SJSA1 (cell line): ENCODE measurements around the gene NKX1-1. TPM values are rescaled to one million over a fixed set of nuclear protein-coding genes. Genes with fewer than 3 reads are reported as not detected.

Source experiments
- DNase-seq, 2 experiments: peaks; one replicate each; pipeline ENCODE4 v3.0.0-alpha.2; 2015 to 2020; ENCODE audit warnings: low spot score in 2 of 2, low read depth in 1 of 2
- H3K27ac ChIP-seq: fragments of 250-450 bp; sonication (Bioruptor Pico); 2 replicates; pipeline ENCODE4 v1.5.1; 2020; ENCODE audit warnings: mild to moderate bottlenecking, moderate library complexity
- H3K27me3 ChIP-seq: fragments of 250-450 bp; sonication (Bioruptor Pico); replicated peaks from 2 replicates; pipeline ENCODE4 v1.5.1; 2020; ENCODE audit warnings: mild to moderate bottlenecking, moderate library complexity
- H3K36me3 ChIP-seq: fragments of 250-450 bp; sonication (Bioruptor Pico); 2 replicates; pipeline ENCODE4 v1.5.1; 2020; ENCODE audit warnings: mild to moderate bottlenecking
- H3K4me1 ChIP-seq: fragments of 250-450 bp; sonication (Bioruptor Pico); replicated peaks from 2 replicates; pipeline ENCODE4 v1.6.1; 2021; ENCODE audit warnings: mild to moderate bottlenecking
- H3K4me3 ChIP-seq: fragments of 250-450 bp; sonication (Bioruptor Pico); 2 replicates; pipeline ENCODE4 v1.5.1; 2020; ENCODE audit warnings: mild to moderate bottlenecking
- H3K9me3 ChIP-seq: fragments of 250-450 bp; sonication (Bioruptor Pico); replicated peaks from 2 replicates; pipeline ENCODE4 v1.5.1; 2020; ENCODE audit warnings: mild to moderate bottlenecking
- total RNA-seq: library from RNA; depleted of rRNA; stranded (reverse); fragments of >200 nt; shearing (Covaris generic); gene quantifications from 2 replicates; pipeline ENCODE4 v1.2.3, GENCODE V29; 2014

NKX1-1 gene
- total RNA-seq, 1 experiment from 2014 or later, result not detected

GRCh38 chr4:1371176-1372165, 34.8 kb downstream of the NKX1-1 start:
- no peak overlapping the region for H3K27ac ChIP-seq
- no peak for DNase-seq
- no peaks in the 10 kb centered on the region for H3K27me3 ChIP-seq
- H3K36me3 ChIP-seq, result no peaks in the 10 kb centered on the region; the same call in 1 of the 2 replicates
- H3K4me1 ChIP-seq, result no peaks in the 10 kb centered on the region
- H3K4me3 ChIP-seq, result no peak overlapping the region
- no peaks in the 10 kb centered on the region for H3K9me3 ChIP-seq

DNA sequence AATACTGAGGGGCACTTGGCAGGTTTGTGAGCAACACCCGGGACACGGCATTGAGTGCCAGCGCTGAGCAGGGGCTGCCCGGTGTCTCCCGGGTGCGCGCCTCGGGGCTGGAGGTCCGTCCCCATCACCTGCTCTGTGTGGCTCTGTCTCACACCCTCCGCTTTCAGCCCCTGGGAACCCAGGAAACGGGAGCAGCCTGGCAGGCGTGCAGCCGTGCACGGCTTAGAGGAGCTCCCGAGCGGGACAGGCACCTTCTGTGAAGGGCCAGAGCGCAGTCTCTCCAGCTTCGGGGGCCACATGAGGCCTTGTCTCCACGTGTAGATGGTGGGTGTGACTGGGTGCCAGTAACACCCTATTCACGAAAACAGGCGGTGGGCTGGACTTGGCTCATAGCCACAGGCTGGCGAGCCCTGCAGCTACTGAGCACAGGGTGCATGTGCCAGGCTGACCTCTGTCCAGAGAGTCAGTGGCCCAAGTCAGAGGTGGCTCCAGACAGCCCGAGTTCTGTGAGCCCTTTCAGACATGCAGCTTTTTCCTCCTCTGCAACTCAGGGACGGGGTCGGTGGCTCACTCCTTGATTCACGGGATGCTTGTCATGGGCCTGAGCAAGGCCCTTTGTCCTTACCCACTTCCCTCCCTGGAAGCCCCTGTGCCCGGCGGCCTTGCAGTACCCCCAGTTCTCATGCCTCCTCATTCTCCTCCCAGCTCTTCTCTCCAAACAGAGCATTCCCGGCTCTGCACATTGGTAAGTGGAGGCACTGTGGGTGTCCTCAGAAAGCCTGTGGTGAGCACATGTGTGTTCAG, 35.7 kb downstream of the NKX1-1 start:
- H3K27me3 ChIP-seq, result no peaks in the 10 kb centered on the region
- H3K27ac ChIP-seq, result no peak overlapping the region
- no peak for DNase-seq
- H3K4me1 ChIP-seq, result no peaks in the 10 kb centered on the region
- H3K36me3 ChIP-seq, result no peaks in the 10 kb centered on the region
- H3K9me3 ChIP-seq, result no peaks in the 10 kb centered on the region
- H3K4me3 ChIP-seq, result no peak overlapping the region

DNA sequence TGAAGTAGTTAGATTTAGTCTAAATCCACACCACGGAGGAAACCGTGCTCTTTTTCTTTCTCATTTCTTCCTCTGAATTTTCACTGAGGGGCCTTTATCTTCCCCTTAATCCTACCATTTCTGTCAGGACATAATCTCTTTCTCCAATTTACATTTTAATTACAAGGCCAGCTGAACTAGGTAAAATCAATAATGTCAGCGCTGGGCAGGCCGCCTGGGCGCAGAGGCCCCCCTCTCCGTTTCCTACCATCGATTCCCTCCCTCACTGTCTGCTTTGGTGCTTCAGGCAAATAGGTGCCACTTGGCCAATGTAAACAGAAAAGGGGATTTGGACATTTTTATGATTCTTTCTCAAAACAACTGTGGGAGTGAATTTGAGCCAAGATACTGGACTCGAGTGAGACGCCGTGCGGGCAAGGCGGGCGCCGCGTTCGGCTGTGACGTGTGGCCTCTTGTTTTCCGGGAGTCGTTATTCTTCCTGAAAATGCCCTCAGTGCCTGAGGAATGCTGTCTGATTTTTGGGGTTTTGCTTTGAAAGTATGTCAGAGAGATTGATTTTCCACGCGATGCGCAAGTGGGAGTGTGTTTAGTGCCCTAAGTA, 36.7 kb downstream of the NKX1-1 start:
- no peaks in the 10 kb centered on the region for H3K4me1 ChIP-seq
- DNase-seq, result no peak
- H3K27me3 ChIP-seq, result no peaks in the 10 kb centered on the region
- H3K9me3 ChIP-seq, result no peaks in the 10 kb centered on the region
- H3K27ac ChIP-seq, result no peak overlapping the region
- H3K36me3 ChIP-seq, result no peaks in the 10 kb centered on the region
- no peak overlapping the region for H3K4me3 ChIP-seq

DNA sequence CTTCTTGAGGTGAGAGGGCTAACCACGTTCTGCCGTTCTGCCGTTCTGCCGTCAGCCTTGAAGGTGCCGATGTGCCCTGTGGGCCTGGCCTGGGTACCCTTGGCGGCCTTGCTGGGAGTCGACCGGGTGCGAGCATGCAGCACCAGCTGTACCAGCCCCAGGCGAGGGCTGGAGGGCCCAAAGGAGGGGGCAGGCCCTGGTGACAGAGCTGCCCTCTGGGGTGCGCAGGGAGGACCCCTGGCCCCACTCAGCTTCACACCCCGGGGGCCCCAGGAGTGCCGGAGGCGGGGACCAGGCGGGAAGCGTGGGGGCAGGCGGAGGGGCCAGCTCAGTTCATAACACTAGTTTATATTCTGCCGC, 37.2 kb downstream of the NKX1-1 start:
- Histone ChIP-seq H3K36me3 (no peaks in the 10 kb centered on the region), H3K27ac (no peak overlapping the region), H3K4me1 (no peaks in the 10 kb centered on the region), H3K9me3 (no peaks in the 10 kb centered on the region), H3K4me3 (no peak overlapping the region), H3K27me3 (no peaks in the 10 kb centered on the region)
- DNase-seq, result no peak

DNA sequence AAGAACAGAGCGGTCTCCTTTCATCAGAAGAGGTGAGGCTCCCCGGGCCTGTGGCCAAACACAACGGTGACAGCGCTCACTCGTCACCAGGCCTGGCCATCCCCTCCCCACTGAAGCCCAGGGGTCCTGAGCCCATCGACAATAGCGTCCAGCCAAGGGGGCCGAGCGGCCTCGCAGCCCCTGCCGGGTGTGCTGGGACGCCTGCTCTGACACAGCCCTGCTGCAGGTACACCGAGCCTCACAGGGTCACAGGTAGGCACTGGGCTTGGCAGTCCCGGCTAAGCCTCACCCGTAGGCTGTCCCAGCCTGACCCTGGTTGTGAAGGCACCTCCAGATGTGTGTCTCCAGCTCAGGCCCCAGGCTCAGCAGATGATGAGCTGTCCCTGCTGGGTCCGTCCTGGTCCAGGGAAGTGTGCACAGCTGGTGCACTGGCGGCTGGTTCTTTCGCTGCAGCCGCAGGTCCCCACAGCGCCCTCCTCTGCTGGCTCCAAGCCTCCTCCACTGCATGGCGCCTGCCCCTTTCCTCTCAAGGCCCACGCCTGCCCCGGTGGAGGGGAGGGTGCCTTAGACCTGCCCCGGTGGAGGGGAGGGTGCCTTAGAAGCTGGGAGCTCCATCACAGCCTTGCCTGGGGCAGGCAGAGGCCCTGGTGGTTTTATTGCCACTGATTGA, 37.7 kb downstream of the NKX1-1 start:
- Histone ChIP-seq H3K36me3 (no peaks in the 10 kb centered on the region), H3K4me3 (no peak overlapping the region), H3K27ac (no peak overlapping the region), H3K9me3 (no peaks in the 10 kb centered on the region), H3K27me3 (no peaks in the 10 kb centered on the region), H3K4me1 (no peaks in the 10 kb centered on the region)
- no peak for DNase-seq

GRCh38 chr4:1367936-1368289, 38.3 kb downstream of the NKX1-1 start:
- no peaks in the 10 kb centered on the region for H3K9me3 ChIP-seq
- no peak overlapping the region for H3K27ac ChIP-seq
- no peaks in the 10 kb centered on the region for H3K4me1 ChIP-seq
- no peaks in the 10 kb centered on the region for H3K27me3 ChIP-seq
- no peak overlapping the region for H3K4me3 ChIP-seq
- H3K36me3 ChIP-seq, result no peaks in the 10 kb centered on the region
- DNase-seq, result no peak

- Histone ChIP-seq H3K4me1 (no peaks in the 10 kb centered on the region), H3K36me3 (no peaks in the 10 kb centered on the region), H3K9me3 (no peaks in the 10 kb centered on the region), H3K27me3 (no peaks in the 10 kb centered on the region), H3K27ac (no peak overlapping the region), H3K4me3 (no peak overlapping the region)
- DNase-seq, result no peak
These were observed 38.9 kb downstream of the NKX1-1 start for GRCh38 chr4:1367230-1367935.

- H3K27me3 ChIP-seq, result no peaks in the 10 kb centered on the region
- no peaks in the 10 kb centered on the region for H3K4me1 ChIP-seq
- no peak for DNase-seq
These were observed 39.6 kb downstream of the NKX1-1 start for GRCh38 chr4:1366371-1367229.

GRCh38 chr4:1365271-1366178, 40.7 kb downstream of the NKX1-1 start:
- H3K27me3 ChIP-seq, result no peaks in the 10 kb centered on the region
- no peaks in the 10 kb centered on the region for H3K4me1 ChIP-seq
- H3K9me3 ChIP-seq, result no peaks in the 10 kb centered on the region
- no peak overlapping the region for H3K27ac ChIP-seq
- no peaks in the 10 kb centered on the region for H3K36me3 ChIP-seq
- no peak for DNase-seq
- H3K4me3 ChIP-seq, result no peak overlapping the region

More at GRCh38 chr4:1366371-1367229, 39.6 kb downstream of the NKX1-1 start:
- H3K36me3 ChIP-seq, result no peaks in the 10 kb centered on the region
- H3K4me3 ChIP-seq, result no peak overlapping the region
- H3K27ac ChIP-seq, result no peak overlapping the region
- no peaks in the 10 kb centered on the region for H3K9me3 ChIP-seq

DNA sequence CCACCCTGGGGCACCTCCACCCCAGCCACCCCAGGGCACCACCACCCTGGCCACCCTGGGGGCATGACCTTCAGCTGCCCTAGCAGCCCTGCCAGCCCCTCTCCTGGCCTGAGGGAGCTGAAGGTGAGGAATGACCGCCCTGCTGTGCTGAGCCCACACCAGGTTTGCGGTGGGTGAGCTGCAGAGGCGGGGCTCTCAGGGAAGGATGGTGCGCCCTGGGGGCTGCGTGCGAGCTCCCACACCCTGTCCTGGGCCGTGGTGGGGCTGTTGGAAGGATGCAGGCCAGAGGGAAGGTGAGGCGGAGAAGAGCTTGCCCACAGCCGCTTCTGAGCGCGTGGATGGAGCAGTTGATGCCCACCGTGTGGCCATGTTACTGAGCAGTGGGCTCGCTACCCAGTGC, 41.5 kb downstream of the NKX1-1 start:
- H3K27ac ChIP-seq, result no peak overlapping the region
- no peaks in the 10 kb centered on the region for H3K36me3 ChIP-seq
- no peaks in the 10 kb centered on the region for H3K4me1 ChIP-seq
- H3K4me3 ChIP-seq, result no peak overlapping the region
- no peak for DNase-seq
- H3K9me3 ChIP-seq, result no peaks in the 10 kb centered on the region
- H3K27me3 ChIP-seq, result no peaks in the 10 kb centered on the region

GRCh38 chr4:1364217-1364616, 42.0 kb downstream of the NKX1-1 start:
- Histone ChIP-seq H3K27me3 (no peaks in the 10 kb centered on the region), H3K9me3 (no peaks in the 10 kb centered on the region), H3K4me3 (no peak overlapping the region), H3K36me3 (no peaks in the 10 kb centered on the region), H3K27ac (no peak overlapping the region), H3K4me1 (no peaks in the 10 kb centered on the region)
- no peak for DNase-seq

- Histone ChIP-seq H3K4me3 (no peak overlapping the region), H3K9me3 (no peaks in the 10 kb centered on the region), H3K36me3 (no peaks in the 10 kb centered on the region), H3K4me1 (no peaks in the 10 kb centered on the region), H3K27ac (no peak overlapping the region), H3K27me3 (no peaks in the 10 kb centered on the region)
- no peak for DNase-seq
These were observed 42.7 kb downstream of the NKX1-1 start for GRCh38 chr4:1363513-1363912.
